ENCODE data around the gene CASP9.

Gene CASP9

GRCh38 chr1:15509586-15509985 lies 14.4 kb downstream of the CASP9 start:
- Histone ChIP-seq H3K27me3 (ENCODE audit: insufficient read depth, poor library complexity, severe bottlenecking) (no peaks in the 10 kb centered on the region), H3K4me3 (replicated peaks; ENCODE audit: insufficient read depth, low read length) (no peak overlapping the region), H3K27ac (replicated peaks) (no peak overlapping the region)
- TF ChIP-seq CTCF (IDR thresholded peaks at IDR 0.05; ENCODE audit: insufficient read depth, low read length) (no peak), GABPA (IDR thresholded peaks at IDR 0.05; ENCODE audit: low read depth) (no peak), REST (IDR thresholded peaks at IDR 0.05; ENCODE audit: insufficient replicate concordance, low read depth) (no peak), POLR2AphosphoS5 (IDR thresholded peaks at IDR 0.05; ENCODE audit: low read depth) (no peak), SPI1 (IDR thresholded peaks at IDR 0.05; ENCODE audit: borderline replicate concordance, low read depth) (no peak)
- no peak for DNase-seq (ENCODE audit: low read depth in 1 of 2, low spot score in 1 of 2)

- H3K4me3 ChIP-seq (replicated peaks; ENCODE audit: insufficient read depth, low read length) = no peak overlapping the region
- H3K27ac ChIP-seq (replicated peaks) = no peak overlapping the region
- TF ChIP-seq GABPA (IDR thresholded peaks at IDR 0.05; ENCODE audit: low read depth) (no peak), REST (IDR thresholded peaks at IDR 0.05; ENCODE audit: insufficient replicate concordance, low read depth) (no peak), POLR2AphosphoS5 (IDR thresholded peaks at IDR 0.05; ENCODE audit: low read depth) (no peak), SPI1 (IDR thresholded peaks at IDR 0.05; ENCODE audit: borderline replicate concordance, low read depth) (no peak)
- no peak for DNase-seq (ENCODE audit: low read depth in 1 of 2, low spot score in 1 of 2)
- H3K27me3 ChIP-seq (ENCODE audit: insufficient read depth, poor library complexity, severe bottlenecking) = no peaks in the 10 kb centered on the region
These were observed 15.1 kb downstream of the CASP9 start for GRCh38 chr1:15508700-15509487.

GRCh38 chr1:15507278-15507677 lies 16.7 kb downstream of the CASP9 start:
- H3K27me3 ChIP-seq (ENCODE audit: insufficient read depth, poor library complexity, severe bottlenecking) = no peaks in the 10 kb centered on the region
- no peak overlapping the region for H3K4me3 ChIP-seq (replicated peaks; ENCODE audit: insufficient read depth, low read length)
- no peak for DNase-seq (ENCODE audit: low read depth in 1 of 2, low spot score in 1 of 2)
- TF ChIP-seq REST (IDR thresholded peaks at IDR 0.05; ENCODE audit: insufficient replicate concordance, low read depth) (no peak), CTCF (IDR thresholded peaks at IDR 0.05; ENCODE audit: insufficient read depth, low read length) (no peak), SPI1 (IDR thresholded peaks at IDR 0.05; ENCODE audit: borderline replicate concordance, low read depth) (no peak), POLR2AphosphoS5 (IDR thresholded peaks at IDR 0.05; ENCODE audit: low read depth) (no peak), GABPA (IDR thresholded peaks at IDR 0.05; ENCODE audit: low read depth) (no peak)
- H3K27ac ChIP-seq (replicated peaks) = no peak overlapping the region

Data from HL-60 (cell line).